Measurements from ENCODE around the gene MCRS1. TPM values are rescaled to one million over a fixed set of nuclear protein-coding genes. Genes with fewer than 3 reads are reported as not detected.

Gene MCRS1
- total RNA-seq, 1 donor: 47.5 TPM

GRCh38 chr12:49527361-49528130, 40.4 kb downstream of the MCRS1 start:
- TF ChIP-seq CTCF (IDR thresholded peaks at IDR 0.05; ENCODE audit: insufficient read depth, low read depth, low read length): no peak
- DNase-seq (ENCODE audit: low read depth): no peak
- no peak overlapping the region for H3K4me3 ChIP-seq (ENCODE audit: low read depth, low read length)

GRCh38 chr12:49525942-49526341, 42.0 kb downstream of the MCRS1 start:
- no peak for TF ChIP-seq CTCF (IDR thresholded peaks at IDR 0.05; ENCODE audit: insufficient read depth, low read depth, low read length)
- no peak overlapping the region for H3K4me3 ChIP-seq (ENCODE audit: low read depth, low read length)
- no peak for DNase-seq (ENCODE audit: low read depth)

- no peak for DNase-seq (ENCODE audit: low read depth)
- H3K4me3 ChIP-seq (ENCODE audit: low read depth, low read length): no peak overlapping the region
- no peak for TF ChIP-seq CTCF (IDR thresholded peaks at IDR 0.05; ENCODE audit: insufficient read depth, low read depth, low read length)
Observed at GRCh38 chr12:49524660-49525324, 43.1 kb downstream of the MCRS1 start.

- no peak overlapping the region for H3K4me3 ChIP-seq (ENCODE audit: low read depth, low read length)
- no peak for DNase-seq (ENCODE audit: low read depth)
- TF ChIP-seq CTCF (IDR thresholded peaks at IDR 0.05; ENCODE audit: insufficient read depth, low read depth, low read length): no peak
Observed at GRCh38 chr12:49521389-49521788, 46.6 kb downstream of the MCRS1 start.

GRCh38 chr12:49519574-49519936, 48.4 kb downstream of the MCRS1 start:
- DNase-seq (ENCODE audit: low read depth): no peak
- no peak overlapping the region for H3K4me3 ChIP-seq (ENCODE audit: low read depth, low read length)
- TF ChIP-seq CTCF (IDR thresholded peaks at IDR 0.05; ENCODE audit: insufficient read depth, low read depth, low read length): no peak

GRCh38 chr12:49518914-49519573, 48.9 kb downstream of the MCRS1 start:
- DNase-seq (ENCODE audit: low read depth): peak; percentile 56
- H3K4me3 ChIP-seq (ENCODE audit: low read depth, low read length): no peak overlapping the region
- no peak for TF ChIP-seq CTCF (IDR thresholded peaks at IDR 0.05; ENCODE audit: insufficient read depth, low read depth, low read length)

Data from fibroblast of villous mesenchyme (primary cell).